Stimulated activated CD4-positive, alpha-beta T cell treated with anti-CD3 and anti-CD28 coated beads, Interleukin-15, amount 100 ng/mL, for 1 hour (primary cell): ENCODE results near the gene ABTB2.

Experiments used
- DNase-seq, 2 donors: peaks; one replicate each; pipeline ENCODE4 v3.0.0-alpha.2; 2020; ENCODE audit warnings: low read depth in 1 of 2, low spot score in 1 of 2

ABTB2 gene

GRCh38 chr11:34317666-34318065, 40.1 kb downstream of the ABTB2 start:
- no peak for DNase-seq

- no peak for DNase-seq
These were observed 40.8 kb downstream of the ABTB2 start for GRCh38 chr11:34317036-34317360.

GRCh38 chr11:34316347-34317035, 41.3 kb downstream of the ABTB2 start:
- DNase-seq = no peak

- DNase-seq = no peak
These were observed 42.4 kb downstream of the ABTB2 start for GRCh38 chr11:34315394-34315793.

- DNase-seq = no peak
These were observed 42.9 kb downstream of the ABTB2 start for GRCh38 chr11:34314936-34315335.

GRCh38 chr11:34314176-34314575, 43.6 kb downstream of the ABTB2 start:
- no peak for DNase-seq

- DNase-seq = no peak
These were observed 44.7 kb downstream of the ABTB2 start for GRCh38 chr11:34313099-34313517.

GRCh38 chr11:34311126-34311525, 46.7 kb downstream of the ABTB2 start:
- DNase-seq = no peak

- DNase-seq = no peak
These were observed 47.8 kb downstream of the ABTB2 start for GRCh38 chr11:34309965-34310364.

GRCh38 chr11:34308913-34309585, 48.8 kb downstream of the ABTB2 start:
- DNase-seq = no peak

- no peak for DNase-seq
These were observed 49.5 kb downstream of the ABTB2 start for GRCh38 chr11:34308049-34308912.

GRCh38 chr11:34305780-34306179, 52.0 kb downstream of the ABTB2 start:
- DNase-seq = no peak

- DNase-seq = no peak
These were observed 52.6 kb downstream of the ABTB2 start for GRCh38 chr11:34305193-34305592.

- DNase-seq = no peak
These were observed 54.7 kb downstream of the ABTB2 start for GRCh38 chr11:34303028-34303570.

GRCh38 chr11:34302046-34302921, 55.5 kb downstream of the ABTB2 start:
- DNase-seq = no peak

GRCh38 chr11:34300926-34301295, 56.9 kb downstream of the ABTB2 start:
- no peak for DNase-seq

GRCh38 chr11:34300026-34300925, 57.5 kb downstream of the ABTB2 start:
- DNase-seq = no peak

- no peak for DNase-seq
These were observed 58.4 kb downstream of the ABTB2 start for GRCh38 chr11:34299284-34299972.

- DNase-seq = no peak
These were observed 58.9 kb downstream of the ABTB2 start for GRCh38 chr11:34298871-34299270.
